ENCODE results near the gene CCM2.

DNA sequence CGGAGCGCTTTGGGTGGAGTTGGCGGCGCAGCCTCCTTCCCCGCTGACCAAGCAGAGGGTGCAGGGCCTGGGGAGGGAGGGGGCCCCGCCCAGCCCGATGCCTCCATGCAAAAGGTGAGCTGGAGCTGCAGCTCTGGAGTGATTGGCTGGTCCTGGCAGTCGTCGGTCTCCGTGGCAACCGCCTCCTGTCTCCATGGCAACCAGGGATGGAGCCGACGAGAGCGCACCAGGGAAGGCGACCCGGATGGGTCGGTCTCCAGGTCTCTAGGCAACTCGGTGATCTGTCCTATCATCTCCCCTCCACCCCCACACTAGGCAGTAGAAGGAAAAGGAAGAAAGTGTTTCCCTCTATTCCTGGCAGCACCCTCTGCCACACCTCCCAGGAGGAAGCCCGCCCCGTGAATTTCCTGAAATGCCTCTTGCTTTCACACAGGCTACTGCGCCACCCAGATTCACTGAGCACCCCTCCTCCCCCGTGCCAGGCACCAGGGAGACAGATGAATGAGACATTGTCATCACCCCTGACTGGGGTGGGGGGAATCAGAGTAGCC lies 89.4 kb downstream of the CCM2 start:
- TF ChIP-seq CTCF (IDR thresholded peaks at IDR 0.05), result no peak
- TF ChIP-seq POLR2A (IDR thresholded peaks at IDR 0.05), result no peak
